HUES48 (cell line): ENCODE data around the gene TANGO6.
"Not testable (repeated sequence)": the region's sequence is repeated elsewhere in the genome, so short reads cannot be mapped to it uniquely, and the experiment has no call there.

ENCODE experiments used
- H3K27ac ChIP-seq: one replicate; pipeline ENCODE4 v1.7.0; 2013; ENCODE audit warnings: low read depth, low read length, inconsistent platforms
- H3K27me3 ChIP-seq: 2 replicates; pipeline ENCODE4 v1.6.1; 2013; ENCODE audit warnings: mild to moderate bottlenecking, low read length; ENCODE audit not compliant: control insufficient read depth, insufficient read depth
- H3K36me3 ChIP-seq: 2 replicates; pipeline ENCODE4 v1.6.1; 2013; ENCODE audit warnings: low read length; ENCODE audit not compliant: control insufficient read depth, insufficient read depth
- H3K4me1 ChIP-seq: 2 replicates; pipeline ENCODE4 v1.6.1; 2013; ENCODE audit warnings: mild to moderate bottlenecking, low read length; ENCODE audit not compliant: control insufficient read depth, insufficient read depth
- H3K4me3 ChIP-seq: 2 replicates; pipeline ENCODE4 v1.5.1; 2013; ENCODE audit warnings: mild to moderate bottlenecking, low read depth, low read length
- H3K9ac ChIP-seq: 2 replicates; pipeline ENCODE4 v1.6.1; 2013; ENCODE audit warnings: mild to moderate bottlenecking, low read depth, low read length, moderate library complexity
- H3K9me3 ChIP-seq: 2 replicates; pipeline ENCODE4 v1.6.1; 2013; ENCODE audit warnings: low read length; ENCODE audit not compliant: control insufficient read depth, insufficient read depth

Gene TANGO6

GRCh38 chr16:68834550-68834949 lies 8.8 kb upstream of the TANGO6 start:
- Histone ChIP-seq H3K9ac (no peak overlapping the region), H3K9me3 (no peaks in the 10 kb centered on the region), H3K4me3 (no peak overlapping the region), H3K4me1 (no peaks in the 10 kb centered on the region), H3K27ac (no peak overlapping the region), H3K27me3 (no peaks in the 10 kb centered on the region), H3K36me3 (peaks cover 58% of the 10 kb centered on the region)

DNA sequence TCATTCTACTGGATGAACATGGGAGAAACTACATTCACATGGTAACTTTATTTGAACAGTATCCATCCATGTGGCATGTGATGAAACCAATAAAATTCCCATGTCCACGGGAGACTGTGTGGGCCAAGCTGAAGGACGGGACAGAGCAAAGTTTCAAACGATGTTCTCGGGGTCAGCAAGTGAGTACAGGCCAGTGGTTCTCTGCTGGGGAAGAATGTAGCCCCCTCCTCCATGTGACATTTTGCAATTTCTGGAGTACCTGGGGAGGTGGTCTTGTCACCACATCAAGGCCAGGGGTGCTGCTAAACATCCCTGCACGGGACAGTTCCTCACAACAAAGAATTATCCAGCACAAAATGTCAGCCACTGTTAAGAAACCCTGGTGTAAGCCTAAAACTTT lies 7.4 kb upstream of the TANGO6 start:
- H3K9me3 ChIP-seq: no peaks in the 10 kb centered on the region
- H3K27ac ChIP-seq: no peak overlapping the region
- no peaks in the 10 kb centered on the region for H3K4me1 ChIP-seq
- H3K9ac ChIP-seq: no peak overlapping the region
- no peaks in the 10 kb centered on the region for H3K27me3 ChIP-seq
- H3K36me3 ChIP-seq: peaks cover 46% of the 10 kb centered on the region
- H3K4me3 ChIP-seq: no peak overlapping the region

- H3K4me1 ChIP-seq: peaks cover 6% of the 10 kb centered on the region
- H3K27me3 ChIP-seq: no peaks in the 10 kb centered on the region
- H3K9ac ChIP-seq: no peak overlapping the region
- no peak overlapping the region for H3K4me3 ChIP-seq
- no peak overlapping the region for H3K27ac ChIP-seq
- peaks cover 13% of the 10 kb centered on the region for H3K36me3 ChIP-seq
- H3K9me3 ChIP-seq: no peaks in the 10 kb centered on the region
Measured at GRCh38 chr16:68839831-68840230, 3.5 kb upstream of the TANGO6 start.

GRCh38 chr16:68842964-68843481 lies 308 bp upstream of the TANGO6 start:
- not testable (repeated sequence) for H3K36me3 ChIP-seq, H3K27me3 ChIP-seq, H3K9me3 ChIP-seq, H3K4me1 ChIP-seq, H3K9ac ChIP-seq
- Histone ChIP-seq H3K4me3 (peak overlapping the region; percentile 90), H3K27ac (peak overlapping the region; percentile 91)

GRCh38 chr16:68844211-68844564 lies 857 bp downstream of the TANGO6 start:
- H3K9me3 ChIP-seq: no peaks in the 10 kb centered on the region
- peaks cover 8% of the 10 kb centered on the region for H3K4me1 ChIP-seq
- no peaks in the 10 kb centered on the region for H3K27me3 ChIP-seq
- peak overlapping the region; percentile 91 for H3K27ac ChIP-seq
- peak overlapping the region; percentile 83 for H3K9ac ChIP-seq
- no peaks in the 10 kb centered on the region for H3K36me3 ChIP-seq
- H3K4me3 ChIP-seq: peak overlapping the region; percentile 90

DNA sequence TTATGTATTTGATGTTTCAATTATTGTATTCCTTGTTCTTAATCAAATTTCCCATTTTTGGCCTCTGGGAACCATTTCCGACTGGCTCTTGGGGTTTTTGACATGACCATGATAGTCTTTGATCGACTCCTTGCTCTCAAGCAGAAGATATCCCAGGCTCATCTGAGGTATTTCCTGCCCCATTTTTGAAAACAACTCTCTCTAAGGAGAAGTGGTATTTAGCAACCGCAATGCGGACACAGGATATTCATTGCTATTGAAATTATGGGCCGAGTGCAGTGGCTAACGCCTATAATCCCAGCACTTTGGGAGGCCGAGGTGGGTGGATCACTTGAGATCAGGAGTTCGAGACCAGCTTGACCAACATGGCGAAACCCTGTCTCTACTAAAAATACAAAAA lies 5.5 kb downstream of the TANGO6 start:
- no peak overlapping the region for H3K9ac ChIP-seq
- H3K4me3 ChIP-seq: no peak overlapping the region
- peaks cover 8% of the 10 kb centered on the region; the same call in 1 of the 2 replicates for H3K4me1 ChIP-seq
- no peaks in the 10 kb centered on the region for H3K9me3 ChIP-seq
- no peak overlapping the region for H3K27ac ChIP-seq
- H3K27me3 ChIP-seq: no peaks in the 10 kb centered on the region
- H3K36me3 ChIP-seq: no peaks in the 10 kb centered on the region

GRCh38 chr16:68850481-68850880 lies 7.2 kb downstream of the TANGO6 start:
- H3K9ac ChIP-seq: no peak overlapping the region
- H3K4me3 ChIP-seq: no peak overlapping the region
- no peaks in the 10 kb centered on the region for H3K9me3 ChIP-seq
- H3K27me3 ChIP-seq: no peaks in the 10 kb centered on the region
- no peak overlapping the region for H3K27ac ChIP-seq
- H3K36me3 ChIP-seq: no peaks in the 10 kb centered on the region
- H3K4me1 ChIP-seq: 0 out of 2 replicates have a peak, but pooled peaks cover 2% of the 10 kb centered on the region

DNA sequence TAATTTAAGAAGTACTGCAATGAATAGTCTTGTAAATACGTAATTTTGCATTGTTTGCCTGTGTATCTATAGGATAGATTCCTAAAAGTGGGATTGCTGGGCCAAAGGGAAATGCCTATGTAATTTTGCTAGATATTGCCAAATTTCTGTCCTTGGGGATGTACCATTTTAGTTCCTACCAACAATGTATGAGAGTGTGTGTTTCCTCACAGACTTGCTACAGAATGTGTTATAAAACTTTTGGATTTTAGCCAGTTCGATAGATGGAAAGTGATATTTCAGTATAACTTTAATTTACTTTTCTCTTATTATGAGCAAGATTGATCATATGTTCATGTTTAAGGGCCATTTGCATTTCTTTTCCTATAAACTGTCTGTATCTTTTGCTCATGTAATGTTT lies 8.3 kb downstream of the TANGO6 start:
- Histone ChIP-seq H3K4me3 (no peak overlapping the region), H3K4me1 (0 out of 2 replicates have a peak, but pooled peaks cover 2% of the 10 kb centered on the region), H3K36me3 (no peaks in the 10 kb centered on the region), H3K9me3 (no peaks in the 10 kb centered on the region), H3K27ac (no peak overlapping the region), H3K9ac (no peak overlapping the region), H3K27me3 (no peaks in the 10 kb centered on the region)

DNA sequence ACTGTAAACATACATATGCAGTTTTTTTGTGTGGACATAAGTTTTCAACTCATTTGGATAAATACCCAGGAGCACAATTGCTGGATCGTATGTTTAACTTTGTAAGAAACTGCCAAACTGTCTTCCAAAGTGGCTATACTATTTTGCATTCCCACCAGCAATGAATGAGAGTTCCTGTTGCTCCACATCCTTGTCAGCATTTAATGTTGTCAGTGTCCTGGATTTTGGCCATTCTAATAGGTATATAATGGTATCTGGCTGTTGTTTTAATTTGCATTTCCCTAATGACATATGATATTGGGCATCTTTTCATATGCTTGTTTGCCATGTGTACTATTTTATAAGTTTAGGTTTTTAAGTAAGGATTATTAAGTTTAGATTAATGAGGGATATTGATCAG lies 14.1 kb downstream of the TANGO6 start:
- Histone ChIP-seq H3K9ac (no peak overlapping the region), H3K27me3 (no peaks in the 10 kb centered on the region), H3K4me3 (no peak overlapping the region), H3K4me1 (no peaks in the 10 kb centered on the region), H3K36me3 (peaks cover 9% of the 10 kb centered on the region; the same call in 1 of the 2 replicates), H3K27ac (no peak overlapping the region), H3K9me3 (no peaks in the 10 kb centered on the region)

- Histone ChIP-seq H3K36me3 (peaks cover 18% of the 10 kb centered on the region; the same call in 1 of the 2 replicates), H3K4me3 (no peak overlapping the region), H3K27ac (no peak overlapping the region), H3K4me1 (no peaks in the 10 kb centered on the region), H3K9me3 (no peaks in the 10 kb centered on the region), H3K27me3 (no peaks in the 10 kb centered on the region), H3K9ac (no peak overlapping the region)
Measured at GRCh38 chr16:68859828-68860227, 16.5 kb downstream of the TANGO6 start.

GRCh38 chr16:68860978-68861892 lies 17.9 kb downstream of the TANGO6 start:
- Histone ChIP-seq H3K9me3 (no peaks in the 10 kb centered on the region), H3K4me1 (no peaks in the 10 kb centered on the region), H3K9ac (no peak overlapping the region), H3K27ac (no peak overlapping the region), H3K4me3 (no peak overlapping the region), H3K27me3 (no peaks in the 10 kb centered on the region), H3K36me3 (peaks cover 18% of the 10 kb centered on the region; the same call in 1 of the 2 replicates)
